Loucy (cell line): Measurements from ENCODE around the gene RELT.
A peak's percentile ranks its signal among the peaks of the same experiment; 100 is the strongest.

Experiments
- H2AFZ ChIP-seq: fragments of 200-600 bp; sonication (generic); 2 replicates; pipeline ENCODE4 v1.6.0; 2016; ENCODE audit warnings: antibody characterized with exemption, mild to moderate bottlenecking, low read length, moderate library complexity
- H3F3A ChIP-seq: fragments of 200-600 bp; 2 replicates; pipeline ENCODE4 v1.6.0; 2016; ENCODE audit warnings: antibody characterized with exemption, low read depth, mild to moderate bottlenecking
- H3K27me3 ChIP-seq: fragments of 200-600 bp; sonication (generic); 2 replicates; pipeline ENCODE4 v1.6.1; 2014; ENCODE audit warnings: low read length, mild to moderate bottlenecking; ENCODE audit not compliant: insufficient read depth, poor library complexity, severe bottlenecking
- H3K36me3 ChIP-seq: fragments of 200-600 bp; sonication (generic); 2 replicates; pipeline ENCODE4 v1.6.1; 2016; ENCODE audit warnings: low read length; ENCODE audit not compliant: insufficient read depth
- H3K4me1 ChIP-seq: fragments of 200-600 bp; sonication (generic); 2 replicates; pipeline ENCODE4 v1.5.1; 2014; ENCODE audit warnings: low read length, mild to moderate bottlenecking; ENCODE audit not compliant: insufficient read depth, poor library complexity, severe bottlenecking
- H3K4me2 ChIP-seq: fragments of 200-600 bp; sonication (generic); 2 replicates; pipeline ENCODE4 v1.6.0; 2014; ENCODE audit warnings: antibody characterized with exemption, low read length, low read depth, mild to moderate bottlenecking; ENCODE audit not compliant: poor library complexity, severe bottlenecking
- H3K4me3 ChIP-seq: fragments of 200-600 bp; sonication (generic); 2 replicates; pipeline ENCODE4 v1.5.1; 2014; ENCODE audit warnings: low read length, mild to moderate bottlenecking, mixed read lengths; ENCODE audit not compliant: poor library complexity, severe bottlenecking
- H3K79me2 ChIP-seq: fragments of 200-600 bp; sonication (generic); 2 replicates; pipeline ENCODE4 v1.6.1; 2014; ENCODE audit warnings: low read length; ENCODE audit not compliant: insufficient read depth
- H3K9ac ChIP-seq: fragments of 200-600 bp; sonication (generic); 2 replicates; pipeline ENCODE4 v1.6.0; 2014; ENCODE audit warnings: mild to moderate bottlenecking, low read depth, low read length, moderate library complexity; ENCODE audit not compliant: poor library complexity, severe bottlenecking
- H3K9me2 ChIP-seq: fragments of 200-600 bp; sonication (generic); replicated peaks from 2 replicates; pipeline ENCODE4 v1.6.1; 2016; ENCODE audit warnings: low read depth, low read length, mixed read lengths
- H3K9me3 ChIP-seq: fragments of 200-600 bp; sonication (generic); 2 replicates; pipeline ENCODE4 v1.6.1; 2014; ENCODE audit warnings: mild to moderate bottlenecking, antibody characterized with exemption, low read length, low read depth; ENCODE audit not compliant: insufficient read depth
- H4K20me1 ChIP-seq: fragments of 200-600 bp; sonication (generic); 2 replicates; pipeline ENCODE4 v1.6.0; 2014; ENCODE audit warnings: antibody characterized with exemption, low read length, mild to moderate bottlenecking; ENCODE audit not compliant: insufficient read depth, poor library complexity, severe bottlenecking
- EZH2phosphoT487 ChIP-seq: fragments of 200-600 bp; IDR thresholded peaks from 2 replicates; pipeline ENCODE4 v1.6.1; 2018; ENCODE audit warnings: antibody characterized with exemption, mild to moderate bottlenecking, moderate library complexity, borderline replicate concordance
- TF ChIP-seq, protein P1 (sequence below): fragments of 200-600 bp; sonication (generic); conservative IDR thresholded peaks from 2 replicates; pipeline ENCODE4 v1.5.1; 2014; ENCODE audit warnings: mild to moderate bottlenecking, antibody characterized with exemption, low read length

Gene RELT, protein sequence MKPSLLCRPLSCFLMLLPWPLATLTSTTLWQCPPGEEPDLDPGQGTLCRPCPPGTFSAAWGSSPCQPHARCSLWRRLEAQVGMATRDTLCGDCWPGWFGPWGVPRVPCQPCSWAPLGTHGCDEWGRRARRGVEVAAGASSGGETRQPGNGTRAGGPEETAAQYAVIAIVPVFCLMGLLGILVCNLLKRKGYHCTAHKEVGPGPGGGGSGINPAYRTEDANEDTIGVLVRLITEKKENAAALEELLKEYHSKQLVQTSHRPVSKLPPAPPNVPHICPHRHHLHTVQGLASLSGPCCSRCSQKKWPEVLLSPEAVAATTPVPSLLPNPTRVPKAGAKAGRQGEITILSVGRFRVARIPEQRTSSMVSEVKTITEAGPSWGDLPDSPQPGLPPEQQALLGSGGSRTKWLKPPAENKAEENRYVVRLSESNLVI

DNA sequence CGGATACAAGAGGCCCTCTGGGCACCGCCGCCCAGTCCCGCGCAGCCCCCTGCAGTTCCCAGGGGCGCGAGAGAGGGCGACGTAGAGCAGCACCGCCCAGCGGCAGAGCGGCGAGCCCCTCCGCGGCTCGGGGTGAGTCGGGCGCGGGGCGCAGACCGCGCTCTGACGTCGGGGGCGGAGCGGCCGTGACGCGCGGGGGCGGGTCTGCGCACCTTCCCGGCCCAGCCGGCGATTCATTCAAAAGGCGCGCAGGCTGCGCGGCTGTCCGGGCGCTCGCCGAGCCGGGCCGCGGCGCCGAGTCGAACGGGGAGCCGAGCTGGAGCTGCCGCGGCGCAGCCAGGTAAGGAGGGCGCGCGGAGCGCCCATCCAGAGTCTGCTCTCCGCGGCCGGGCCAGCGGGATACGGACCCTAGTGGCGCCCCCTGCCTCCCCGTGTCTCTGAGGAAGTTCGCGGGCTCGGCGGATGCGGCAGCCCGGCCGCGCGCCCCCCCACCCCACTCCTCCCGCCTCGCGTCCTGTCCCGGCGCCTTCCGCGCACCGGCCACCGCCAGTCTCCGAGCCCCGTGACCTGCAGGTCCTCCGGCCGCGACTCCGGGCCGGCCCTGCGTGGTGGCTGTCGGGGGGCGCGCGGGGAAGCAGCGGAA is at the start of gene RELT:
Gene RELT, plus strand, starts transcription at position 240 of the 643 bp plus-strand sequence. CDS start 12,738 bp downstream, outside the sequence.
- Histone ChIP-seq H3K79me2 (peaks cover 50% of the 10 kb centered on the region), H3F3A (no peaks in the 10 kb centered on the region), H3K9me3 (no peaks in the 10 kb centered on the region), H3K4me2 (peak within 1 kb of the TSS; percentile 87), H3K4me1 (peaks cover 56% of the 10 kb centered on the region), H3K9me2 (no peaks in the 10 kb centered on the region), H3K27me3 (peaks cover 5% of the 10 kb centered on the region), H2AFZ (peak within 1 kb of the TSS; percentile 83), H3K9ac (peak within 1 kb of the TSS; percentile 97), H3K4me3 (peak within 1 kb of the TSS; percentile 96), H3K36me3 (no peaks in the 10 kb centered on the region), H4K20me1 (peaks cover 44% of the 10 kb centered on the region)
- TF ChIP-seq, protein P1, sequence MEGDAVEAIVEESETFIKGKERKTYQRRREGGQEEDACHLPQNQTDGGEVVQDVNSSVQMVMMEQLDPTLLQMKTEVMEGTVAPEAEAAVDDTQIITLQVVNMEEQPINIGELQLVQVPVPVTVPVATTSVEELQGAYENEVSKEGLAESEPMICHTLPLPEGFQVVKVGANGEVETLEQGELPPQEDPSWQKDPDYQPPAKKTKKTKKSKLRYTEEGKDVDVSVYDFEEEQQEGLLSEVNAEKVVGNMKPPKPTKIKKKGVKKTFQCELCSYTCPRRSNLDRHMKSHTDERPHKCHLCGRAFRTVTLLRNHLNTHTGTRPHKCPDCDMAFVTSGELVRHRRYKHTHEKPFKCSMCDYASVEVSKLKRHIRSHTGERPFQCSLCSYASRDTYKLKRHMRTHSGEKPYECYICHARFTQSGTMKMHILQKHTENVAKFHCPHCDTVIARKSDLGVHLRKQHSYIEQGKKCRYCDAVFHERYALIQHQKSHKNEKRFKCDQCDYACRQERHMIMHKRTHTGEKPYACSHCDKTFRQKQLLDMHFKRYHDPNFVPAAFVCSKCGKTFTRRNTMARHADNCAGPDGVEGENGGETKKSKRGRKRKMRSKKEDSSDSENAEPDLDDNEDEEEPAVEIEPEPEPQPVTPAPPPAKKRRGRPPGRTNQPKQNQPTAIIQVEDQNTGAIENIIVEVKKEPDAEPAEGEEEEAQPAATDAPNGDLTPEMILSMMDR = peak; percentile 80
- no peak for TF ChIP-seq EZH2phosphoT487

- peaks cover 43% of the 10 kb centered on the region for H3K4me1 ChIP-seq
- H3K4me2 ChIP-seq = no peak overlapping the region
Measured at GRCh38 chr11:73326929-73327811, 49.0 kb upstream of the RELT start.

More at GRCh38 chr11:73326929-73327811, 49.0 kb upstream of the RELT start:
- Histone ChIP-seq H3F3A (no peaks in the 10 kb centered on the region), H4K20me1 (no peaks in the 10 kb centered on the region), H3K79me2 (no peaks in the 10 kb centered on the region), H3K27me3 (no peaks in the 10 kb centered on the region), H2AFZ (no peak overlapping the region), H3K4me3 (no peak overlapping the region), H3K9ac (no peak overlapping the region), H3K9me2 (no peaks in the 10 kb centered on the region), H3K36me3 (no peaks in the 10 kb centered on the region), H3K9me3 (no peaks in the 10 kb centered on the region)
- no peak for TF ChIP-seq EZH2phosphoT487
- TF ChIP-seq, protein P1 = no peak
